Posterior vena cava (tissue), 2 donors: ENCODE data around the gene CASQ2. TPM values are rescaled to one million over a fixed set of nuclear protein-coding genes. Genes with fewer than 3 reads are reported as not detected.

Experiments used
- DNase-seq: peaks from one replicate; pipeline ENCODE4 v3.0.0-alpha.2; 2020; ENCODE audit warnings: low spot score
- intact Hi-C, 2 donors: fragments of 100-400 bp; cut with DNase I; formaldehyde crosslinking; loops; one replicate each; pipeline versions ENCODE4 v1.14.1 to v1.14.2; 2022 to 2023
- total RNA-seq, 2 donors: library from RNA; stranded (reverse); fragmentation: NEBNext Ultra II Directional; extraction: Animal tissue kit (Norgen Biotek cat#: 25700); gene quantifications; one replicate each; pipeline ENCODE4 v1.2.1, GENCODE V29; 2021
- donor health status: DM: yes; HTN: yes; CAD: no.
- donor health status: DM: yes; HTN: yes; CAD: no.

The CASQ2 gene
- total RNA-seq, 2 donors from 2014 or later, result 98.7 to 122 TPM

DNA sequence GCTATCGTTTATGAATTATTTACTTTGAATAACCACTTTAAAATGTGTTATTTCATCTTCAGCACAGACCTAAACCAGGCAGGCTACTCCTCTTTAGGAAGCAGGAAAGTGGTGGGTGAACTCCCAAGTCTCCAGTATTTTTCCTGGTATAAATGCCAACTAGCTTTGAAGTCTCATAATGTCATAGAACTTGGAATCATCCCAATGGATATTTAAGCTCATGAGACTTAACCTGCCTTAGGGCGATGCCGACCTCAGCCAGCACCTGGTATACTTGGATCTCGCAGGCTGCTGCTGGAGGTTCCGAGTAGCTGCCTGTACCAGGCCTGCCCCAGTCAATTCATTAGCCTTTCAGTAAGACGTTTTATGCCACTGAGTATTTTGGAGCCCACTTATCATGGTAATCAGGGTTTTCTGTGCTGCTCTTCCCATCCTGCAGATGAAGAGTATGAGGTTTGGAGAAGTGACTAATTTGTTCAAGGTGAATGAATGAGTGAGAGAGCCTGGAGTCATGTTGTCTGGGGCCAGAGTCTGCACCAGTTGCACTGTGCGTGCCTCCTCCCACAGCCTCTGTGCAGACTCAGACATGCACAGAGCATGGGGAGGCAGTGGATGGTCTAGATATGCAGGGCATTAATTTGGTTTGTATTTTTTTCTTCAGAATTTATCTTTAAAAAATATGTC is 91.9 kb downstream of the CASQ2 start:
- intact Hi-C loops, result no loop called here
- DNase-seq, result no peak

DNA sequence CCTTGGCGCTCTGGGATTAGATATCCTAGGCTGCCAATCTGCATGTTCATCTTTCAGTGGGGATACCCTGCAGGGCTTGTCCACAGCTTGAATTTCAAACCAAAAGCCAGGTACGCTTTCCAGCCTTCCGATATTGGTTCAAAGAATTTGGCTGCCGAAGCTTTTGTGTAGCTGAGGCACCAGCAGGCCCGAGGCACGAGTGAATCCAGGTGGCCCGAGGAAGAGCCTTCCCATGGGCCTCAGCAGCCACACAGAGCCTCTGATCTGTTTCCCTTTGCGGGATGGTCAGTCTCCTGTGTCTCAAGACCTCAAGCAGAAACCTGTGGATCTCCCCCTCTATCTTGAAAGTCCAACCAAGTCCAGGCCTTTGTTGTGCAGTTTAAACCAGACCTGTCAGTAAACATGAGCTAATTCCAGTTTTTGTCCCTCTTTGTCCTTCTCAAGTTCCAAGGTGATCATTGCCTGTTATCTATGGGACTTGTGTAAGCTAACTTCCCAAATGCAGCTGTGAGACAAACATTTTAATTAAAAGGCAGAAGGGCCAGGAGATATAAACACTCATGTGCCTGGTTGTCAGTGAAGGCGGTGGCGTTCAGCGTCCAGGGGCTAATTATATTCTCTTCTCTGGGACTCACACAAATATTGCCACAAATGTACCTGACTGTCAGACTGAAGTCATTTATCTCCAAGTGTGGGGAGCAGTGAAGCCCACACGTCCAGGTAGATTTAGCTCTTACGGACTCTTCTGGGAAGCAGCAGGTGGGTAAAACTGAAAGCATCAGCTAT is 96.1 kb downstream of the CASQ2 start:
- intact Hi-C loops, result no loop called here
- no peak for DNase-seq

DNA sequence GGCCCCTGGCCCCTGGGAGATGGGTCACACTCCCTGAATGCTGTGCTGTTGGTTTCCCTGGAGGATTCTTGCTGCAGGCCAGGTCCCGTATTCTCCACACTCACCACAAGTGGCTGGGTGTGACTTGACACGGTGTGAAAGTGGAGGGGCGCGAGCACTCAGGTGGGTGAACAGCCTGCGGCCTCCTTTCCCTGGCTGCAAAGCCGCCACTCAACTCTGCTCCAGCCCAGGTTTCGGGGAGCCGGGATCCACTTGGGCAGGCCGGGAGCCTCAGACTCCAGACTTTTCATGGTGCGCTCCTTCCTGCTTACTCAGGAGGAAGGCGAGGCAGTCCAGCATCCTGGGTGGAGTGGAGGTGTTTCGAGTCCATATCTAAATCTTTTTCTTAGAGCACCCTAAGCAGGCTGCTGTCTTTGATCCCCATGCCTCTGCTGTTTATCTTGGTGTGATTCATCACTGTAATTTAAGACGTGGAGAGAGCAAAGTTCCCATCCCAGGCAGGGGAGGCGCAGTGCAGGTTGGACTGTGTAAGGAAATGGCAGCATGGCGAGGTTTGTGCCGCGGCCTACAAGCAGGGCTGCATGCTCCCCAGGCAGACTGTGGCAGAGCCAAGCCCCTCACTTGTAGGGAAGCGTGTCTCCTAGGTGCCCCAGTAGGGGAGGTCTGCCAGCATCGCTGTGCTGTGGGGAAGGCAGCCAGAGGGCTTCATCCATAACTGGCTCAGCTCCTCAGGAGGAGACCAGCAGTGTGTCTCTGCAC is 97.2 kb downstream of the CASQ2 start:
- DNase-seq, result no peak
- intact Hi-C loops, result no loop called here

DNA sequence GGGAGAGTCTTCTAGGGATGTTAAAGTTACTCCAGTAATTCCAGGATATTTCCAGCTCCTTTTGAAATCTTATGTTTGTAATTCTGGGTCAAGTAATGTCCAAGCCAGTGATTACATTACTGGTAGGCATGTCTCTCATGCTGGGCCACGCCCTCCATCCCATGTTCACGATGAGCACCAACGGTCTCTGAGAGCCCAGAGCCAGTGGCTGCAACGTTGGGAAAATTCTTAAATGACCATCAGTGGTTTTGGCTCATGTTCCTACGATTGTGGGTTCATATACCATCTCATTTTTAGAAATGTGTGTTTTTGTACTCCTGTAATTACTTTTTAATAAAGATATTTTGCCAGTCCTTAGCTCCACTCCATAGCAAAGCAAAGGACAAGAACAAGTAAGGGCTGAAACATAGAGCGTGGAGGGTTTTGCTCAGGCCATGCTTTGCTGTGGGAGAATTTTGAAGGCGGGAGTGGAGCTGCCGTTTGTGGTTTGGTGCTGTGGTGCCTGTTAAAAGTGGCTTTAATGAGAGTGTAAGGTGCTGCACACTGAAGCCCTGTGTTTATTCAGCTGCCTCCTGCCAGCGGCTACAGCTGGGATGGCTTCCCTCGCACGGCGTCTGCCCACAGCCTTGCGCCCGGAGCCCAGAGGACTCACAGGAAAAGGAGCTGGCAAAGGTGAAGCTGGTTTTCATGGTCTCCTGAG is 97.9 kb downstream of the CASQ2 start:
- intact Hi-C loops, result no loop called here
- no peak for DNase-seq

DNA sequence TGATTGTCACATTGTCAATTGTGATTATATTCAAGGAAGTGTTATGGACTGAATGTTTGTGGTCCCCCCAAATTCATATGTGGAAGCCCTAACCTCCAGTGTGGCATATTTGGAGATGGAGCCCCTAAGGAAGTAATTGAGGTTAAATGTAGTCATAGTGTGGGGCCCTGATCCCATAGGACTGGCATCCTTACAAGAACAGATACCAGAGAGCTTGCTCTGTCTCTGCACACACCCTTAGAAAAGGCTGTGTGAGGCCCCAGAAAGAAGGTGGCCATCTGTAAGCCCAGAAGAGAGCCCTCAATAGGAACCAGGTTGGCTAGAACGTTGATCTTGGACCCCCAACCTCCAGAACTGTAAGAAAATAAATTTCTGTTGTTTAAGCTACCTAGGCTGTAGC is 98.6 kb downstream of the CASQ2 start:
- intact Hi-C loops, result loop anchor here in 1 of 2 donors (5.0 kb wide), 1 partner anchor 478 kb away; no protein-coding TSS in a partner anchor
- DNase-seq, result no peak

DNA sequence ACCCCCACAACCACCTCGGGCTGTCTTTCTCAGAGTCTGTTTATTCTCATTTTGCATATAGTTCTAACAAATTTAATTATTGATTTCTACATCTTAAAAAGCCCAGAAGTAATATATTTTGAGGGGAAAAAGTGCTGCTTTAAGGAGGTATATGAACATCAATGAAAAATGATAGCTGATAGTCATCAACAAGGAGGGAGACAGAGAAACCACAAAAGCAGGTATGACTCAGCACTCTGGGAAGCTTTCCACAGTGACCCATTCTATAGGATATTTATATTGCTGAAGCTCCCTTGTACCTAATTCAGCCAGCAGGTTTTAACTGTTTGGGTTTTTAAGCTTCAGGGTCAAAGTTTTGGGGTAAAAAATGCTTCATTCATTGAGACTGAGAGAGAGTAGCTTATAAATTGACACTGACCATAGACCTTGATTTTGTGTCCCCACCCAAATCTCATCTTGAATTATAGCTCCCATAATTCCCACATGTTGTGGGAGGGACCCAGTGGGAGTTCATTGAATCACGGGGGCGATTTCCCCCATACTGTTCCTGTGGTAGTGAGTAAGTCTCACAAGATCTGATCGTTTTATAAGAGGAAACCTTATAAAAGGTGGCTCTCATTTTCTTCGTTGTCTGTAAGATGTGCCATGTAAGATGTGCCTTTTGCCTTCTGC is 99.4 kb downstream of the CASQ2 start:
- intact Hi-C loops, result loop anchor here in 1 of 2 donors (5.0 kb wide), 1 partner anchor 477 kb away; no protein-coding TSS in a partner anchor
- DNase-seq, result no peak

DNA sequence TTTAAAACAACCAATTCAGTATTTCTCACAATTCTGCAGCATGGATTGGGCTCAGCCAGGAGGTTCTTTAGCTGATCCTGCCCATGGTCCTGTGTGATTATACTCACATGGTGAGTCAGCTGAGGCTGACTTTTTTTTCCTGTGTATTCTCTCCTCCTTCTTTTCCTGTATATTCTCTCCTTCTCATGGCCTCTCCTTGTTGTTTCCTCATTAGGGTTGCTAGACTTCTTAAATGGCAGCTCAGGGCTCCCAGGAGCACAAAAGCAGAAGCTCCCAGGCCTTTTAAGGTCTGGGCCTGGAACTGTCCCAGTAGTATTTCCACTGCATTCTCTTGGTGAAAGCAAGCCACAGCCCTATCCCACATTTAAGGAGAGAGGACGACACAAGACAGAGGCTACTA is 99.9 kb downstream of the CASQ2 start:
- intact Hi-C loops, result loop anchor here in 1 of 2 donors (5.0 kb wide), 1 partner anchor 476 kb away; no protein-coding TSS in a partner anchor
- no peak for DNase-seq

DNA sequence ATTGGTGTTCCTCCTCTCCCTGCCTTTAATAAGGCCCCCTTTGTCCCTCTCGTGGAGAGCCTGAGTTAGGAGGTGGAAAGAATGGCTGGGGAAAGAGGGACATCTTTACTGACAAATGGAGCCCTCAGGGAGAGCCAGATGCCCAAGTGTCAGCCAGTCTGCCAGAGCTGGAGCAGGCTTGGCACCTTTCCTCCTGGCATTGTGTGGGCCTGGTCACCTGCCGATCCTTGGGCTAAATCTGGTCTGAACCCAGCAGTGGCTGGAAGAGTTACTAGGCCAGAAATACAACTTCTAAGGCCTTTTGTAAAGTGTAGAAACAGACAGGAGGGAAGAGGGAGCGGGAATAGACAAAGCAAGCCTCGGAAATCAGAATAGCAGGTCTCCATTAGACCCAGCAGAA is 101.8 kb downstream of the CASQ2 start:
- DNase-seq, result no peak
- intact Hi-C loops, result loop anchor here in 1 of 2 donors (5.0 kb wide), 1 partner anchor 474 kb away; no protein-coding TSS in a partner anchor

DNA sequence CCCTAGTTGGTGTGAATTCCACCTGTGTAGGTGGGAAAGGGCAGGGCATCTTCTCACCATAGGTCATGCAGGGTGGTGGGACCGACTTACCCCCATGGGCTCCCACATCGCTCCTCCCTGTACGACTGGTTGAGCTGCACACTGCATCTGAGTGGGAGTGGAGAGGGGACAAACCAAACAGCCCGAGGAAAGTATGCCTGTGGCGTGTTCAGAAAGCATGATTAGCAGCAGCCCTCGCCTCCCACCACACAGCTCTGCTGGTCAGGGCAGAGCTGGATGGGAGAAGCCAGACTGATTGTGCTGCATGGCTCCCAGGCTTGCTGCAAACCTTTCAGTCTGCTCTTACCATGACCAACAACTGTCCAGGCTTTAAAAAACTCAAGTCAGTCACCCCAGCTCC is 102.3 kb downstream of the CASQ2 start:
- no peak for DNase-seq
- intact Hi-C loops, result loop anchor here in 1 of 2 donors (5.0 kb wide), 1 partner anchor 474 kb away; no protein-coding TSS in a partner anchor

DNA sequence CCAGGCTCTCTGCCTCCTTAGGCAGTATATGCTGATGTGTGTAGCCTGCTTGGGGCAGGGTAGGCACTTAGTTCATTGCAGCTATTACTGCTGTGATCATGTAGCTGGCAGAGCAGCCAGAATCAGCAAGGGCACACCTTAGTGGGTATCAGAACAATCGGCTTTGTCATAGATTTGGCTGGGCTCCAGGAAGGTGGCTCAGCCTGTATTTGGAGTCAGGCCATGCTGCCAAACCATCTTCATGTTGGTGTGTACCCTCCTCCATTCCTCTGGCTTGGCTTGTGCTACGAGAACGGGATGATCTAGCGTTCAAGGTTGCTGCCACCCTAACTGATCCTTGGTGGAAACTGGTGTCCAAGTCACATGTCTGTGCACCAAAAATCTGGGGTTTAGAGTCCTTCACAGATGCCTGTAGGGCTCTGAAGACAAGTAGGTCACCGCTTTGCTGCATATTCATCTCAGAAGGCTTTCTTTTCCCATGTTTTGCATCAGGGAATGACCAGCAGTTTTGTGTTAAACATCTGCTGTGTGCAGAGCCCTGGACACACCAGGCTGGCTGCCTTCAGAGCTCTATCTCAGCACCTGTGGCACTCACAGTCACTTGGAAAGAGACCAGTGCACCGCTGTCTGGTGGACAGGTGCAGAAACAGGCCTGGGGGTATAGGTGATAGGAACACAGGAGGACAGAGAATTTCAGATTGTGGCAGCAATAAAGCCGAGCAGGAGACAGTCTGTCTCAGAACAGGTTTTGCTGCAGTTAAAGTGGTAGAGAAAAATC is 103.0 kb downstream of the CASQ2 start:
- intact Hi-C loops, result loop anchor here in 1 of 2 donors (5.0 kb wide), 1 partner anchor 473 kb away; no protein-coding TSS in a partner anchor
- DNase-seq, result no peak

DNA sequence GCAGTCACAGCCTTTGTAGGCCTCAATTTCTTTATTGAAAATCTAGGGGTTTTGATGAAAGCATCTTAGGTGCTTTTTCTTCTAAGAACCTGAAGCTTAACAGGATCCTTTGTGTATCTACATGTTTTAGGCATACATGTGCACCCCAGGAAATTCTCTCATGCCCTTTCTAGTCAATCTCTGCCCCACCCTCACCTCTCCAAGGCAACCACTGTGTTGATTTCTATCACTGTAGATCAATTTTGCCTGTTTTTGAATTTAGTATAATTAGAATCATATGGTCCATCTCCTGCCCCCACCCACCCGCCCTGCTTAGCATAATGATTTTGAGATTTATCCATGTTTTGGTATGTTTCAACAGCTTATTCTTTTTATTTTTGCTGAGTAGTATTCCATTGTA is 107.4 kb downstream of the CASQ2 start:
- intact Hi-C loops, result no loop called here
- DNase-seq, result no peak

DNA sequence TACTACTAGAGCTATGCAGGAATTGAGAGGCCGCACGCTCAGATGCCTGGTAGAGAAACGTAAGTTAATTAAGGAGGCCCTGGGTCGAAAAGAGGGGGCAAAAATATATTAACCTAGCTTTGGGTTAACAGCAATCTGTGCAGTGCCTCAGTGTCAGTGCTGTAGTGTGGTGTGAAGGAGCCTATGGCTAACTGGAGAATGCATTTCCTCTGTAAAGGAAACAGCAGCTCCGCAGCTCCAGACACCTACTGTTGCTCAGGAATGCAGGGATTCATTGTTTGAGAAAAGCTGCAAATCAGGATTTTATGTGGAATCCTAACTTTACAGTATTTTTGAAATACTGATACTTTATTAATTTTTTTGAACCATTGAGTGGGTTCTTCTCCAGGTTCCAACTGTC is 108.4 kb downstream of the CASQ2 start:
- DNase-seq, result no peak
- intact Hi-C loops, result no loop called here

DNA sequence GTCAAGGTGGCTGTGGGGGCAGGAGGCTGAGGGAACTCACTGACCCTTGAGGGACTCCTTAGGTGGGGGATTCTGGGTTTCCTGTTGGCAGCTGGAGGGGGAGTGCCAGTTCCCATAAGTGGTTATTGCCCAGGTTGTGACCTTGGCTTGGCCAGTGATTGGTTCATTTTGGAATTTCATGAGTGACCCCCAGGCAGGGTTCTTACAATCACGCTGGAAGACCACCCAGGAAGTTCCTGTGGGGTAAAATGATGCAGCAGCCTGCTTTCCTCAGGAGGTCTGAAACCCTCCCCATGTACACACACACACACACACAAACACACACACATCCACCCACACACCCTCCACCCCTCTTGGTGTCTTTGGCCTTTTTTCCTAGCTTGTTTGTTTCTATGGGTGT is 109.9 kb downstream of the CASQ2 start:
- no peak for DNase-seq
- intact Hi-C loops, result no loop called here

DNA sequence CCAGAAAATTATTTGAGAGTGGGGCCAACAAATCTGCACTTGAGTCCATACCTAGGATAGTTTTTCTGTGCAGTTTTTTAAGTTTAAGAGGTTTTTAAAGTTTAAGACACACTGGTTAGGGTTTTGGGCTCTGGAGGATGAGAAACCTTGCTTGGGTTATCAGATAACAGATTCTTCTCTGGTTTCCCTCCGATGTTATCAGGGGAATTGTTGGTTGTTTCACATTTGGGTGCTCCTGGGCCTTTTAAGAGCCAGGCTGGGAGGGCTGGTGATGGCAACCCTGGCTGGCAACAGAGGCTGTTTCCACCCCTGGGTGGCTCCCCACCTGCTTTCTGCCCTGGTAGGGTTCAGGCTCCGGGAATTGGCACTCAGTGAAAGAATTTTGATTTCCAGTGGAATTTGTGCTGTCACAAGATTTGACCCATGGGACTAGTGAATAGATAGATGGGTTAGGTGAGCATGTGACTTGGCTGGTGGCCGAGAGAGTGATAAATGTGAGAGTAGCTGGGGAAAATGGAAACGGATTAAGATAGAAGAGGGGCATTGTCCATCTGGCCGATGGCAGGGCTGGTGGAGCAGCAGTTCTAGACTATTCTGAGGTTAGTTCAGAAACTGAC is 111.9 kb downstream of the CASQ2 start:
- no peak for DNase-seq
- intact Hi-C loops, result no loop called here

DNA sequence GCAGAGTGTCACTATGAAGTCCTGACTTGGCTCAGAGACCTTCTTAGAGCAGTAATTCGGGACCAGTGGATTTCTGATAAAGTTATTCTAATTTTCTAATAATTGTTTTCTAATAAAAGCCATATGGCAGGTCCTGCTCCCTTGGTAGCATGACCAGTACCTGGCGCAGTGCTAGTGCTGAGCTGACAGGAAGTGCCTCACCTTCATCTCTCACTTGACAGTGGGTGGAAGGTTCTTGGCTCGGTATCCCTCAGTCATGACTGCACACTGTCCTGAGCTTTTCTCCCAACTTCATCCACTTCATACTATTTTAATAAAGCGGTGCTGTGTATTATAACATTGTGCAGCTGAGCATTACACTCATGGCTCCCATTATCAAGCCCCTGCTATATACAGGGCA is 112.6 kb downstream of the CASQ2 start:
- DNase-seq, result no peak
- intact Hi-C loops, result no loop called here

DNA sequence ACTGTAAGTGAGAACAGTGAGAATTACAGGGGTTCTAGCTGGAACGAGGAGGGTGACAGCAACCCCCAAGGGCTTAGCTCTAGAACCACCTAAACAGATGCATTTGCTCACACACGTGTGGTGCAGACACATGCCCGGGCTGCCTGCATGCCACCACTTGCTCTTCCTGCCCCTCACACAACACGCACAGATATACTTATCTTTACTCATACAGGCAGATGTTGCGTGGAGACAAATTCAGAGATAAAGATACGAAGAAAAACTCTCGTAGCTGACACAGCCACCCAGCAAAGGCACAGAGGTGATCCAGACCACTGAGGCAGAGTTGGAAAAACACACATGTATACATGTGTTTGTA is 113.2 kb downstream of the CASQ2 start:
- intact Hi-C loops, result no loop called here

DNA sequence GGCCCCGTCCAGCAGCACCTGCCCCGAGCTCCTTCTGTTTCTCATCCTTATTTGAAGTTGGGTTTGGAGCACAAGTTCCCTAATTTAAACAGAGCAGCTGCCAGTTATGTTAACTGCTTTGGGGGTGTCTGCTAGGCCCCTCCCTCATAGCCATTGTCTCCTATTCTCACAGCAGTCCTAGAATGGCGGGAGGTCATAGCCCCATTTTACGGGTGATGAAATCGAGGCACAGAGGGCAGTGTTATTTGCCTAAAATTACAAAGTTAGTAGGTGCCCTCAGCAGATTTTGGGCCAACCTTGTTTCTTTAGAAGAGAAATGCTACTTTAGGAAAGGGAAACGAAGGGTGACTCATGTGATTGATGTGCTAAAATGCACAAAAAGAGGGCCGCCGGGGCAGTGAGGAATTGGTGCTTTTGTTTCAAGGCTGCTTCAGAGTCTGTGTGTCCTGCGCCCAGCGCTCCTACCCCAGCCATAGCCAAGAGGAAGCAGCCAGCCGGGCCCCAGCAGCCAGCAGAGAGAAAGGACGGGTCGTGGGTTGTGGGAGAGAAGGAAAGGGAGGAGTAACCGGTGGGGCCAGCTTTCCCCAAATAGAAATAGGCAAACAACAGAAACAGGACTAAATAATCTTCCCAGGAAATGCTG is 113.7 kb downstream of the CASQ2 start:
- no peak for DNase-seq

More for the DNA sequence above, 113.2 kb downstream of the CASQ2 start:
- DNase-seq, result no peak

More for the DNA sequence above, 113.7 kb downstream of the CASQ2 start:
- intact Hi-C loops, result no loop called here
